Lung microvascular endothelial cell (primary cell): Measurements from ENCODE around the gene SPAG8. TPM values are rescaled to one million over a fixed set of nuclear protein-coding genes. Genes with fewer than 3 reads are reported as not detected.

Experiments used
- DNase-seq, 2 donors: peaks; one replicate each; pipeline versions ENCODE4 v3.0.0 to v3.0.0-alpha.2; 2010; ENCODE audit warnings: low read depth in 2 of 2
- total RNA-seq: library from RNA; depleted of rRNA; stranded (reverse); fragments of >200 nt; gene quantifications from 2 replicates; pipeline ENCODE4 v1.2.1, GENCODE V29; 2014

SPAG8 gene
- total RNA-seq, 1 donor from 2014 or later = not detected

DNA sequence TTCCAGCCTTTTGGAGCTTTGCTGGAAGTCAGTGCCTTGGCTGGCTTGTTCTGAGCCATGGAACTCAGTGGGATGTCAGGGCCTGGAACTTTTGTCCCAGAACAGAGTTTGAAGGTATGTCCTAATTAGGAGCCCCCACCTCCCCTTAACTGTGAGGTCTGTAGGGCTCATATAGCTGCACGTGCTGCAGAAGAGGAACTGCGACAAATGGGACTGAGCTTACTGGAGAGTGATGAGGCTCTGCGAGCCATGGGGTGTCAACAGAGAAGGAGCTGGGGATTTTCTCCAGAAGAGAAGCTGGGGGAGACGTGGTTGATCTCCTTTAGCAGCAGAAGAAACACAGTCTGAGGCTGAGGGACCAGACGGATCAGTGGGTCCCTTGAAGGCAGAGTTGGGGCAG is 27.9 kb upstream of the SPAG8 start:
- no peak for DNase-seq

DNA sequence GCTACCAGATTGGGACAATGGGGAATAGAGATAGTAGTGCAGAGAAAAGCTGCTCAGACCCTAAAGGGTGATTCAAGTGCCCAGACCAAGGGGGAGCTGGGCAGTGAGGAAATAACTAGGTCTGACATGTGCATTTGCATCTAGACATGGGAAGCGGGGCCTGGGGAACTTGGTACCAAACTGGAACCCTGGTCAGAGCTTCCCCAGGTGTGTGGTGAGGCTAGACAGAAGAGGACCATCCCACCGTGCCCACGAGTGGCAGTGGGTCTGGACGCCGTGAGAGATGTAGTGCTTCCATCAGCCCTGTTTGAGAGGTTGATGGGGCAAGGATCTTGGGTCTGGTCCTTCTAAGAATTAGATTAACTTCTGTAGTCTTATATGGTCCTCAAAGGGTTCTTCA is 24.5 kb upstream of the SPAG8 start:
- no peak for DNase-seq

DNA sequence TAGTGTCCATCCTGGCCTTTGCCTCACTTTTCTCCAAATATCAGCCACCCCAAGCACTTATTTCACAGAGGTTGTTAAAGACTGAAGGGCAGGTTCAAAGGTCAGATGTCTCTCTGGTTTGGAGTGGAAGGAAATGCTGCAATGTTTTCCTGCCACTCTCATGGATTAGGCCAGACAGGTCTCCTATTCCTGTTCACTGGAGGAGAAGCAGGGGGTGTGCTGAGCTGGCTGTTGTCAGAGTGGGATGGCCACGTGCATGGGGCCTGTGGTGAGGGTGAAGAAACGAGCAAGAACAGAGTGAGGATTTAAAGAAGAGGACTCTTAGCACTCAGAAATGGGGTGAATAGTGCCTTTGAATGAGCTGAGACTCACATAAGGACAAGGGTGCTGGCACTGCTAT is 23.7 kb upstream of the SPAG8 start:
- peak in 1 of 2 donors; percentile 12 for DNase-seq

DNA sequence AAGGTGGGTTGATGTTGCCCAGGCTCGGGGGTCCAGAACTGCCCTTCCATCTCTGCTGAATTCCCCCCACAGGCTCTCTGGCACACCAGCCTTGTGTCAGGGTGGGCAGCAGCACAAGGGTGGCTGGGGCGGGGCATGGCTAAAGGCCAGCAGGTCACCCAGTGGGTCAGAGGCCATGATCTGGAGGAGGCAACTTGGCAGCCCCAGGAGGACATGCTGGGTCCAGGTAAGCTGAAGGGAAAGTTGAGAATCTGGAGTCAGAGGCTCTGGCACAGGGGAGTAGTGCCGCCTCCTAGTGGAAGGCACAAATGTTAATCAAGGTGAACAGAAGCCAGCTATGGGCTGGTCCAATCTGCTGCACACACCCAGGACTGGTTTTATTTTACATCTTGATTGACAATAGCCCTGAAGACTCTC is 23.2 kb upstream of the SPAG8 start:
- peak in 1 of 2 donors; percentile 18 for DNase-seq

DNA sequence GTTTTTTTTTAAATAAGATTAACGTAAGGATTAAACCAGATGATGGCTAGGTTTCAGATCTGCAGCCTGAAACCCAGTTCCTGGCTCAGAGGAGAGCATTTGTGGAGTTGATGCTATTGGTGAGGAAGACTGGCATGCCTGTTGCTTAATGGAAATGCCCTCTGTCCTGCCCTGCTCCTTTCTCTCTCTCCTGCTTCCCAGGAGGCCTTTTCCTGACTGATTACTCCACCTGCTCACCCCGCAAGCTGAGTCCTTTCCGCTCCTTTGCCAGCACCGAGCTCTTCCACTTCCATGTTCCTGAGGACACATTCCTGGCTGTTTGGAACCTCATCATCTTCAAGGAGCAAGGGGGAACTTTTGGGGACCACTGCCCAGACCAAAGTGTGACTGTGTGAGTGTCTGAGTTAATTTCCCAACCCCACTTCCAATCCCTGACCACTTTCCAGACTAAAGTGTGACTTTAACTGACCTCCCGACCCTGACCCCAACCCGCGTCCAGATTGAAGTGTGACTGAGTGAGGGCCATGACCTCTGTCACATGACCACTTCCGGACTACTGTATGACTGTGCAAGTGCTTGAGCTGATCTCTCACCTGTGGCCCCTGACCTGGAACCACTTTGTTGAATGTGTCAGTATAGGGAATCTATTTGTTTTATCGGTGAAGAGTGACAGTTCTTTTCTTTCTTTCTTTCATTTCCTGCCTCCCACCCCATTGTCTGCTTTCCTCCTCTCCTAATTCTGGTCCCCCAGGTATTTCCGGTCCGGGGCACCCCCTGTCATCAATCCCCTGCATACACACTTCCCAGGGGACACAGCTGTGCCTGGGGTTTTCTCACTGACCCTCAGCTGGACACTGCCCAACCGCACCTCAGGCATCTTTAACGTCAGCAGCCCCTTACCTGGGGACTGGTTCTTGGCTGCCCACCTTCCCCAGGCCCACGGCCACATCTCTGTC is 22.5 kb upstream of the SPAG8 start:
- DNase-seq = no peak

DNA sequence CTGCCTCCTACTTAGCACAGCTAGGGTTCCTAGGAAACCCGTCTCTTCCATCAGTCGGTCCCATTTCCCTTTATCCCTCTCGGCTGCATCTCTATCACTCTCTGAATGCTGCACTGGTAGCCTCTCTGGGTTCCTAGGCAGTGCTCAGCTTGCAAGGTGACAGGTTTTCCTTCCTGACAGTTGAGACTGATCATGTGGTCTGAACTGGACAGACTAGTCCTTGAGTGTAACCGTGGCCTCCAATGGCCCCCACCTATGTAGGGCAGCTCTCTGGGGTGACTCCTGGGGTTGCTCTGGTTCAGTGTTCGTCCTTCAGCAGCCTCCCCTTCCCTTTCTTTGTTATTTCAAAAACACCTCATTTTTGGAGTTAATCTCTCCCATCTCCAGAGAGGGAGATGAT is 20.8 kb upstream of the SPAG8 start:
- DNase-seq = no peak

DNA sequence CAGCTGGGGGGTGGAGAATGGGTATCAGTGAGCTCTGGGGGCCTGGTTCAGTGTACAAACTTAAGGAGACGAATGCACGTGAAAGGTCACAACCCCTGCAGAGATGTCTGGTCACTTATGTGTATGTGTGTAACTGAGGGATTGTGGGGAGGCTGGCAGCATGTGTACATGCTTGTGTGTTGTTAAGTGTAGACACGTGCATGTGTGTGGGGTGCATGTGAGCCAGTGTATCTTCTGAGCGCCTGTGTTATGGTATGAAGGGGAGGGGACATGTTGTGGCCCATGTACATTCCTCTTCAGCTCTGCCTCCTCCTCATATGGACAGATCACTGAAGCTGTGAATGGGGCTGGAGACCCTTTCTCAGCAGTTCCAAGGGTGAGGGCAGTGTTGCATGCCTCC is 19.0 kb upstream of the SPAG8 start:
- DNase-seq = no peak

DNA sequence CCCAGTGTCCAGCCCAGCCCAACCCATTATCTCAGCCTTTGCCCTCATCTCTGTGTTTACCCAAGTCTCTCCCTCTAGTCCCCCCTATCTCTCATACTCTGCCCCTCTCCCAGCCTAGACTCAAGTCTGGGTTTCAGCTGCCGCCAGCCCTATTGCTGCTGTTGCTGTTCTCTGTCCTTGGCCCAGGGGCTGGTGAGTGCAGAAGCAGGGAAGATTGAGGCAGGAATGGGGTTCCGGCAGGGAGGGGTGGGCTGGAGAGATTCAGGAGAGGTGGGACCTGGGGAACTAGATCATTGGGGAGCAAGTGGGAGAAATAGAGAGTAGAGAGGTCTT is 17.7 kb upstream of the SPAG8 start:
- no peak for DNase-seq

DNA sequence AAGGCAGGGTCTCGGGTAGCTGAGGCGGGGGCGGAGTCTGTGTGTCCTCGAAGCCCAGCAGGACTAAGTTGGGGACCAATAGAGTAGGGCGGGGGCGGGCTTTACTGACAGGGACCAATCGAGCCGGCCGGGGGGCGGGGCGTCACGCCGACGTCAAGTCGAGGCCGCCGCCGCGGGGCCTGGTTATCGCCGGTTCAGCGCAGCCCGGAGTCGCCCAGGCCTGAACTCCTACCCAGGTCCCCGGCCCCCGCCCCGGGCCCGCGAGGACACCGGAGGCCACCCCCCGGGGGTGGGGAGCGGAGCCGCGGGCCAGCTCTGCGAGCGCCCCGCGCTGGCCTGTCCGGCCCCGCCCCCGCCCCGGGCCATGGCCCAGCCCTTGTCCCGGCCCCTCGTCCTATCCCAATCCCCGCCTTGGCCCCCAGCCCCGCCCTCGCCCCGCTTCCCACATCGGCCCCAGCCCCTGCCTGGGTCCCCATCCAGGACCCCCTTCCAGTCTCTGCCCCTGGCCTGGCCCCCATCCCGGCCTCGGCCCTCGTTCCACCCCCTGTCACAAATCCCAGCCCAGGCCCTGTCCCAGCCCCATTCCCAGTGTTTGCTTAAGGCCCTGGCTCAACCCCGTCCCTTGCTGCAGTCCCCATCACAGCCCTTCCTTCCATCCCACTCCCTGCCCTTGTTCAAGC is 17.2 kb upstream of the SPAG8 start, which contains the start of gene TMEM8B:
Gene TMEM8B (plus strand): TSS at position 145 of the 680 bp plus-strand sequence. CDS start 220 bp downstream, at position 365.
- DNase-seq = peak; percentile 92 to 93

DNA sequence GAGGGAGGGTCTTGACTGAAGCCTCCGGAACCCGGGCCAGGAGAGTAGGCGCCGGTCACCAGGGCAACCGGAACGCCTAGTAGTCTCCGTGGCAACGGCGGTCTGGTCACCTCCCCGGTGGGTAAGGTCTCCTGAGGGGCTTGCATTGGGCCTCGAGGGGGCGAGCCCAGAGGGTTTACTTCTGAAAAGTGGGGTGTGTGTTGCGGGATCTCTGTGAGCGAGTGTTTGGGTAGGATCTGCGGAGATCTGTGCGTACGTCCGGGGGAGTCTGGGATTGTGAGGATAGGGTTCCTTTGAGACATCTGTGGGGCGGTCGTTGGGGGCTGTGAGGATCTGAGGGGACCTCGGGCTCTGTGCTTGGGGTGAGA is 16.6 kb upstream of the SPAG8 start, which contains the start of gene FAM221B:
Gene FAM221B (minus strand): TSS at position 17 of the 368 bp plus-strand sequence. CDS start 2,571 bp downstream, outside the sequence.
- peak in 1 of 2 donors; percentile 12 for DNase-seq

DNA sequence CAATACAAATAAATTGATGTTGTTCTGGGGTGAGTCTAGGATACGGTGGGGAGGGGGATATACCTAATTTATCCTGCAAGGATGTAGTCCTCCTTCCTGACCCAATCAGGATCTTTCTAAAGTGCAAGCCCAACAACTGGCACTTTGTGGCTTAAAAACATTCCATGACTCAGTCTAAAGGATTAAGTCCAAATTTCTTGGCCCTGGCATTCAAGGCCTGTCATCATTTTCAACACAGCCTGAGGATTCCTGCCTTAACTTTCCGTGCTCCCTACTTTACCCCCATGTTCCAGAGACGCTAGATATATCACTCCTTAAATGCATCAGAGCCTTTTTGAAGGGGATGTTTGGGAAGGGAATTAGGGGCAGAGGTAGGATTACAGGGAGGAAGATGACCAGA is 15.4 kb upstream of the SPAG8 start:
- DNase-seq = no peak

DNA sequence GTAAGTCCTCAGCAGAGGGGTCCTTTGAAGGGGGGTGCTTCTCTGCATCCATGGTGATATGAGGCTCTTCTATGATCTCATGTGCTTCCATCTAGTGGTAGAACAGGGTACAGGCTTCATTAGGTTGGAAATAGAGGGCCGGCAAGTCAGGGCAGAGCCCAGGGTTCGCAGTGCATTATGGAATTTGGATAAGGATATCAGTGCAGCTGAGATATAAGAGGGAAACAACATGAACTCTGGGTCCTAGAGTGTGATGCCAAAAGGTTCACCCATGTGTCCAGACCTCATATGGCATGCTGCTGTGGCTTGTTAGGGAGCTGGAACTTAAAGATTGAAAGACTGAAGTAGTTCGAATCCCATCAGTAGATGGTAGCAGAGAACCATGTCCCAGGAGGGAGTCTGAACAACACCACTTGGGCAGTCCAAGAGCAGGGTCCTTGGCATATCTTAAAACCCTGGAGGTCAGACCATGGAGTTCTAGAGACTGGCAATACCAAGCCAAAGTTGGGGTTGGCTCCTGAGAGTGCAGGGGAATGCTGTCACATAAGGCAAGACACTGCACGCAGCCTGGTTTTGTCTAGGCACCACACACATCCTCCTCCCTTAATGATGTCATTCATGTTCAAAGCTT is 14.1 kb upstream of the SPAG8 start:
- peak; percentile 75 to 82 for DNase-seq

DNA sequence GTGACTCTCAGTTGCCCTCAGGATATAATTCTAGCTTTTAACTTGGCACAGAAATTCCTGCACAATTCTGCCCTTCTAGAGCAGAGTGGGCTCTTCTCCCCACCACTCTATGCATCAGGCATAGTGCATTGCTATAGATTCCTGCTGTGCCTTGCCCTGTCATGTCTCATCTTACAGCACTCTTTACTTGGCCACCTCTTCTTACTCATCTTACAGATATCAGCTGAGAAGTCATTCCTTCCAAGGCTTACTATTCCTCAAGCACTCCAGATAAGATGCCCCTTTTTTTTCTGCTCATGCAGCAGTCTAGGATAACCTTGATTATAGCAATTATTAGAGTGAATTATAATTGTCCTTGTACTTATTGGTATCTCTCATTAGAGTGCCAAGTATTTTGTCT is 10.9 kb upstream of the SPAG8 start:
- no peak for DNase-seq

DNA sequence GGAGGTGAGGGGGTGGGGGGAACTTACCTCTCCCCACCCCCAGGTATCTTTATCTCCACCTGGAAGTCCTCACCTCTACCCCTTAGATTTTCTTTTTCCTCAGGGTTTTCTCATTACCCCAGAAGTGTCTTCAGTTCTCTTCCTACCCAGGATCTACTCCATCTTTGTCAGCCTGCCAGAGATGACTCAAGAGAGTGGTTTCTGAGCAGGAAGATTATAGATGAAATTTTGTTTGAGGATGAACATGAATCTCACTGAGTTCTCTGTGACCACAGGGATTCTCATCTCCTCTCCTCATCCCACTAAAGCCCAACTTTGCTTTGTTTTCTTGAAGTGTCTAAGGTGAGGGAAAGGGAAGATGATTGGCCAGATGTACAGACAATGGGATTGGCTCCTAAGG is 8.0 kb upstream of the SPAG8 start:
- DNase-seq = peak in 1 of 2 donors; percentile 27

DNA sequence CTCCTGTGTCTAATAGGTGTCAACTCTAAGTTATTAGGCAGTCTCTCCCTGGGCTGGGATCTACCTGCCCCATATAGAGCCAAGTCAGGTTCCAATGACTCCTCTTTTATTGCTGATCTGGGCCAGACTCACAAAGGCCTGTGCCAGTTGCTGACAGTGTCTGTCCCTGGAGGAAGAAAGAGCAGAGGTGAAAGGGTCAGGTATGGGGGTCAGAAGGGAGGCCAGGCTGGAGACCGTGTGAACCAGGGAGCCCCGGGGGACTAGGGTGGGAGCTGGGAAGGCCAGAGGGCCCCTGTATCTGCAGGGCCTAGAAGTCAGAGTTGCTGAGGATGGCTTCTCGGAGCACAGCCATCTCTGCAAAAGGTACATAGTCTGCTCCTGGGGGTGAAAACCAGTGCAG is 6.3 kb upstream of the SPAG8 start:
- DNase-seq = no peak

DNA sequence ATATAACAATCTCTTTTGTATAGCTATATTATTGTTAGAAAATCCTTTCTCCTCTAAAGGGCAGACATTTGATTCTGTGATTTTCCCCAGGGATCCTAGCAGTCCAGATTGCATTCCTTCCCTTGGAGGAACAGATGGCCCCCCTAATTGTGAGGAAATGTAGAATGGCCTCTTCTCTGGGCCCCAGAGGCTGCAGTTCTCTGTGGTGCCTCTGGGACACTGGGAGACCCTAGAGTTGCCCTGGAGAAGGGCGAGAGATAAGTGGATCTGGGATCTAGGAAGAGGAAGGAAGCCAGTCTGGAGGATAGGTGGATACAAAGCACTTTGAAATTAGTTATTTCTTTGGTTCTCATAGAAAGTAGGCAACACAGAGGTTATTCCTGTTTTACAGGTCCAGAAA is 4.6 kb upstream of the SPAG8 start:
- DNase-seq = no peak

DNA sequence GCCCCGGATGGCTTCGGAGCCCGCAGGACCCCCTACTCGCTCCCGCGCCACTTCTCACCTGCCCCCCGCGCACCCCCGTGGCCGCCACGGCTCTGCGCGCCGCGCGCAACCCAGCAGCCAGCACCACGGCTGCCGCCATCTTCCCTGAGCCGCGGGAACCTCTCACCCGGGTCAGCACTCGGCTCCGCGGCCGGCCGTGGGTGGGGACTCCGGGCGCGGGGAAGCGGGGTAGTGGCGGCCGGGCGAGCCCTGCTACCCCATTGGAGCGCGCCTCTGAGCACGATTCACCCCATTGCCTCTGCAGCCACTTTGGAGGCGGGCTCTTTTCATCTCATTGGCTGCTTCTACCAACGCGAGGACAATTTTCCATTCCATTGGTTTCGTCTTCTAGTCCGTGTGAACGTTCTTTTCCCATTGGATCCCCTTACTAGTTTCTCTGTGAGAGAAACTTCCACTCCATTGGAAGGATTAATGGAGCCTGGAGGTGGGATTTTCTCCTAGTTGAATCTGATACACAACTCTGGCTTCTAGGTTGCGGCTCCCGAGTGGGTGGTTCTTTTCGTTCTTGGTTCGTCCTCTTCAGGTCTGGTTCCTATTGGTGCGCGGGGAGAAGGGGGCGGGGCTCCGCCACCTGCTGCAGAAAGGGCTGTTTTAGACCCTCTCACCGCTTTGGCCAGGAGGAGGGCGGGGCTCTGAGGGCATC is 2.9 kb upstream of the SPAG8 start, which contains the start of gene HINT2:
Gene HINT2 (minus strand): TSS at position 202 of the 703 bp plus-strand sequence. CDS start 63 bp downstream, at position 139.
- peak; percentile 98 to 99 for DNase-seq

DNA sequence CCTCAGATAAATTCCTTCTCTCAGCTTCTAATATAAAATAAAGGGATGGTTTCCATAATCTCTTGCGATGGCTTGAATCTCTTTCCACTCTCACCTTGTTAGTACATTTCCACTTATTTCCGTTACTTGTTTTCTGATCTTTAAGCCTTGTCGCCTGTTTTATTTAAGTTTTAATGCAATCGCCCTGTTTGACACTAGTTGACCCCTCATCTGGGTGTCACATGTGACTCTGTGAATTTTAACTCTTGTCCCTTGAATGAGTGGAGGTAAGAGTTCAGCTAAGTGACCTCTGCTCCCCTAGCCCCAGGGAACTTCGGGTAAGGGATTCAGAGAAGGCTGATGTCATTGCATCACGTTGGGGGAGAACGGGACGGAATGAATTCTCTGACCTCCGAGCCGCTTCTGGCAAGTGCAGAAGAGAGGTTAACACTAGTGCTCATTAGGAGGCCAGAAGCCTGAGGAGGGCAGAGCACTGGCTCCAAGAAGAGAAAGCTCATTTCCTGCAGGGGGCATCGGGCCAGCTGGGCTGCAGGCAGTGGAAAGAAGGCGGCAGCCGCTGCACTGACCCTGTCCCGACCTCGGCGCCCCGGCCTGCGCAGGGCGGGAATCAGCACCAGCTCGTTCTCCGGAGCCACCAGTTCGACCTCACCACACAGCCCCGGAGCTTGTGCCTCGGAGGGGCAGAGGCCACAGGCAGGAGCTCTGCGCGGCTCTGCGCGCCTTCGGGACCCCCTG is 2.2 kb upstream of the SPAG8 start:
- DNase-seq = peak; percentile 23 to 48

DNA sequence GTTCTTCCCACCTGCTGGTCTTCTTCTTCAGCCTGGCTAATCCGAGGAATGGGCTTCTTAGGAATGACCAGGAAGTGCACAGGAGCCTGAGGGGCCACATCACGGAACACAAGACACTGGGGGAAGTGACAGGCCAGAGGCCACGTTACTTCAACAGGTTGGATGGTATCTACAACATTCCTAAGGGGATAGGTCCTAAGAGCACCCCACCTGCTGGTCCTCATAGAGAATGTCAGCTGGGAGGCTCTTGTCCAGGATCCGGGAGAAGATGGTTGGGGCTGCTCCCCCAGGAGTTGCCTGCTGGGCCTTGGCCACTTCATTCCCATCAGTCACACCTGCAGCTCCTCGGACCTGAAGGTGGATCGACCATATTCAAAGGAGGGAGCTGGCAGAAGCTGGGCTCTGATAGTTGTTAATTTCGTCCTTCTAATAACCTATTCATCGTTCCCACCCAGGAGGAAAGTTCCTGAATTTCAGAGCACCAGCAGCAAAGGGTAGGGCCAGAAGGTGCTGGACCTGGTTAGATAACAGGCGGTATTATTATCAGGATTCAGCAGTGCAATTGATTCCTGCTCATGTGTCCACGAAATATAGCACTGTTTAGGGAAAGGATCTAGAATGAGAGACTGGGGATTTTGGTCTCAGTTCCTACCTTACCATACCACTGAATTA is 1.5 kb upstream of the SPAG8 start:
- DNase-seq = peak; percentile 61 to 69

DNA sequence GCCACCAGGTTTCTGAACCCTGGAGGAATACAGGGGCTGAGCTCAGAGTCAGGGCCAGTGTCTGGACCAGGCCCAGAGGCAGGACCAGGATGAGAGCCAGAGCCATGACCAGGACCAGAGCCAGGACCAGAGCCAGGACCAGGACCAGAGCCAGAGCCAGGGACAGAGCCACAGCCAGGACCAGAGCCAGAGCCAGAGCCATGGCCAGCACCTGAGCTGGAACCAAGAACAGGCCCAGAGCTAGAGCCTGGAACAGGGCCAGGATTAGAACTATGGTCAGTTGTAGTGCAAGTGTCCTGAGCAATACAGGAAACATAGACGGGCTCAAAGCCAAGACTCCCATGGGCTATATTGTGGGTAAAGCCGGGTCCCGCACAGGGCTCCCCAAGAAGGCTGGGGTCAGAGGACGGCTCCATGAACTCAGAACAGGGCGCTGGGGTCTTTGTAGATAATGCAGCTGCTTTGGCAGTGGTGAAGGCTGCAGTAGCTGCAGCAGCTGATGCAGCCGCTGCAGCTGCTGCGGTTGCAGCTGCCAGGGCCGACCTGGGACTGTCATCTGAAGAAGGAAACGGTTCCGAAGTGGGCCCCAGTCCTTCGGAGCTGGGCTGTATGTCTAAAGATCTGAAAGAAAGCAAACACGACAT is 559 bp downstream of the SPAG8 start:
- DNase-seq = peak; percentile 70 to 75
